Measurements from ENCODE around the gene ATP8B4. TPM values are rescaled to one million over a fixed set of nuclear protein-coding genes. Genes with fewer than 3 reads are reported as not detected.

Gene ATP8B4
- total and polyA plus RNA-seq, 10 of the 15 experiments (the other 5 are each of a cell fraction or from before 2014, with no cell fraction given), result 0.02 to 0.94 (median 0.19) TPM

DNA sequence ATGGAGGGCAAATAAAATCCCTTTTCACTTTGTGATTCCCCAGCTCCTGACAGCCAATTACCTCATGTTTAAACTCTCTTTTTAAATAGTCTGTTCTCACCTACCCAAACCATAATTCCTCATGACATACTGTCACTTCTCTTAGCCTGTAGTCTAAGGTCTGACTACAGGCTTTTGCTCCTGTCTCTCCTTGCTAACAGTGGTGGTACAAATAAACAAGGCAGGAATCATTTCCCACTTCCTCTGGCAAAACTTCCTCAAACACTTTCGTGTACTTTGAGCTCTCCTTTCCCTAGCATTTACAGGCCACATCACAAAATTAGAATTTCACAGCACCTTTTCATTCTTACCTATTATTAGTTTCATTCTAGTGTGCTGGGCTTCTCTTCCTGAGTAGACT, 51.8 kb downstream of the ATP8B4 start:
- RAD21 ChIA-PET (ENCODE audit: unreplicated experiment), result interaction anchor here (1.8 kb wide), 1 partner anchor 10 kb away, joined by 4 read pairs; no protein-coding TSS in a partner anchor

More for the DNA sequence above, 51.8 kb downstream of the ATP8B4 start:
- ChIA-PET POLR2A (interaction anchor here (0.6 to 1.3 kb wide), 2 partner anchors 11 to 59 kb away, joined by 5 to 6 read pairs; no protein-coding TSS in a partner anchor), CTCF (interaction anchor here (0.9 to 1.6 kb wide), 3 partner anchors 10 to 831 kb away, joined by 4 to 9 read pairs (median 5); no protein-coding TSS in a partner anchor), SMC1A (ENCODE audit: uncharacterized antibody, unreplicated experiment) (interaction anchor here (0.6 to 2.2 kb wide), 7 partner anchors 9 to 180 kb away, joined by 3 to 7 read pairs (median 3); no protein-coding TSS in a partner anchor)
- no TSS peak for BruUV-seq (replicated peaks)
- no peak overlapping the region for H3K9ac ChIP-seq (ENCODE audit: control insufficient read depth, insufficient read depth, low read length)
- H3K4me1 ChIP-seq (ENCODE audit: control insufficient read depth, insufficient read depth, low read length), result no peaks in the 10 kb centered on the region
- H3K4me3 ChIP-seq, result no peak overlapping the region
- in situ Hi-C loops (cut with MboI) (no loop called here), intact Hi-C loops (cut with micrococcal nuclease; ENCODE audit: unreplicated experiment) (no loop called here)
- H3K27ac ChIP-seq (ENCODE audit: control insufficient read depth, insufficient read depth), result no peak overlapping the region
- no peaks in the 10 kb centered on the region for H4K20me1 ChIP-seq (ENCODE audit: control insufficient read depth, insufficient read depth)
- ATAC-seq (no peak), FAIRE-seq (no peak), DNase-seq (ENCODE audit: low read depth, low spot score) (no peak)
- no peak overlapping the region for H2AFZ ChIP-seq (ENCODE audit: control insufficient read depth, low read depth, low read length)
- H3K9me3 ChIP-seq (replicated peaks; ENCODE audit: control insufficient read depth, insufficient read depth, low read length), result no peaks in the 10 kb centered on the region
- H3K4me2 ChIP-seq (ENCODE audit: control insufficient read depth, insufficient read depth), result no peak overlapping the region
- no peak for TF ChIP-seq CEBPB (IDR thresholded peaks at IDR 0.05; ENCODE audit: borderline replicate concordance in 1 of 2, low read depth in 2 of 2, low read length in 2 of 2)
- no peak for TF ChIP-seq DPF2 (IDR thresholded peaks at IDR 0.05)
- TF ChIP-seq HDGF (IDR thresholded peaks at IDR 0.05), result no peak
- TF ChIP-seq POU2F2 (IDR thresholded peaks at IDR 0.05; ENCODE audit: borderline replicate concordance, low read depth, low read length), result no peak
- TF ChIP-seq ZZZ3 (IDR thresholded peaks at IDR 0.05; ENCODE audit: control insufficient read depth, insufficient read length, low read depth), result no peak
- no peak for TF ChIP-seq CHD1 (IDR thresholded peaks at IDR 0.05; ENCODE audit: low read depth, low read length)
- no peak for TF ChIP-seq STAT1 (conservative IDR thresholded peaks at IDR 0.05)
- TF ChIP-seq, protein P1, sequence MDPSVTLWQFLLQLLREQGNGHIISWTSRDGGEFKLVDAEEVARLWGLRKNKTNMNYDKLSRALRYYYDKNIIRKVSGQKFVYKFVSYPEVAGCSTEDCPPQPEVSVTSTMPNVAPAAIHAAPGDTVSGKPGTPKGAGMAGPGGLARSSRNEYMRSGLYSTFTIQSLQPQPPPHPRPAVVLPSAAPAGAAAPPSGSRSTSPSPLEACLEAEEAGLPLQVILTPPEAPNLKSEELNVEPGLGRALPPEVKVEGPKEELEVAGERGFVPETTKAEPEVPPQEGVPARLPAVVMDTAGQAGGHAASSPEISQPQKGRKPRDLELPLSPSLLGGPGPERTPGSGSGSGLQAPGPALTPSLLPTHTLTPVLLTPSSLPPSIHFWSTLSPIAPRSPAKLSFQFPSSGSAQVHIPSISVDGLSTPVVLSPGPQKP (IDR thresholded peaks at IDR 0.05; ENCODE audit: low read depth, low read length), result no peak
- TF ChIP-seq, protein P2, sequence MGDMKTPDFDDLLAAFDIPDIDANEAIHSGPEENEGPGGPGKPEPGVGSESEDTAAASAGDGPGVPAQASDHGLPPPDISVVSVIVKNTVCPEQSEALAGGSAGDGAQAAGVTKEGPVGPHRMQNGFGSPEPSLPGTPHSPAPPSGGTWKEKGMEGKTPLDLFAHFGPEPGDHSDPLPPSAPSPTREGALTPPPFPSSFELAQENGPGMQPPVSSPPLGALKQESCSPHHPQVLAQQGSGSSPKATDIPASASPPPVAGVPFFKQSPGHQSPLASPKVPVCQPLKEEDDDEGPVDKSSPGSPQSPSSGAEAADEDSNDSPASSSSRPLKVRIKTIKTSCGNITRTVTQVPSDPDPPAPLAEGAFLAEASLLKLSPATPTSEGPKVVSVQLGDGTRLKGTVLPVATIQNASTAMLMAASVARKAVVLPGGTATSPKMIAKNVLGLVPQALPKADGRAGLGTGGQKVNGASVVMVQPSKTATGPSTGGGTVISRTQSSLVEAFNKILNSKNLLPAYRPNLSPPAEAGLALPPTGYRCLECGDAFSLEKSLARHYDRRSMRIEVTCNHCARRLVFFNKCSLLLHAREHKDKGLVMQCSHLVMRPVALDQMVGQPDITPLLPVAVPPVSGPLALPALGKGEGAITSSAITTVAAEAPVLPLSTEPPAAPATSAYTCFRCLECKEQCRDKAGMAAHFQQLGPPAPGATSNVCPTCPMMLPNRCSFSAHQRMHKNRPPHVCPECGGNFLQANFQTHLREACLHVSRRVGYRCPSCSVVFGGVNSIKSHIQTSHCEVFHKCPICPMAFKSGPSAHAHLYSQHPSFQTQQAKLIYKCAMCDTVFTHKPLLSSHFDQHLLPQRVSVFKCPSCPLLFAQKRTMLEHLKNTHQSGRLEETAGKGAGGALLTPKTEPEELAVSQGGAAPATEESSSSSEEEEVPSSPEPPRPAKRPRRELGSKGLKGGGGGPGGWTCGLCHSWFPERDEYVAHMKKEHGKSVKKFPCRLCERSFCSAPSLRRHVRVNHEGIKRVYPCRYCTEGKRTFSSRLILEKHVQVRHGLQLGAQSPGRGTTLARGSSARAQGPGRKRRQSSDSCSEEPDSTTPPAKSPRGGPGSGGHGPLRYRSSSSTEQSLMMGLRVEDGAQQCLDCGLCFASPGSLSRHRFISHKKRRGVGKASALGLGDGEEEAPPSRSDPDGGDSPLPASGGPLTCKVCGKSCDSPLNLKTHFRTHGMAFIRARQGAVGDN (IDR thresholded peaks at IDR 0.05), result no peak
- TF ChIP-seq CREM (IDR thresholded peaks at IDR 0.05; ENCODE audit: low read depth), result no peak
- no peak for TF ChIP-seq TAF1 (IDR thresholded peaks at IDR 0.05; ENCODE audit: borderline replicate concordance, low read depth, low read length)
- TF ChIP-seq RCOR1 (conservative IDR thresholded peaks at IDR 0.05; ENCODE audit: low read depth, low read length), result no peak
- no peak for TF ChIP-seq ZNF207 (IDR thresholded peaks at IDR 0.05; ENCODE audit: borderline replicate concordance)
- TF ChIP-seq MEF2B (IDR thresholded peaks at IDR 0.05; ENCODE audit: partially characterized antibody, poor library complexity, severe bottlenecking), result no peak
- TF ChIP-seq, protein P3, sequence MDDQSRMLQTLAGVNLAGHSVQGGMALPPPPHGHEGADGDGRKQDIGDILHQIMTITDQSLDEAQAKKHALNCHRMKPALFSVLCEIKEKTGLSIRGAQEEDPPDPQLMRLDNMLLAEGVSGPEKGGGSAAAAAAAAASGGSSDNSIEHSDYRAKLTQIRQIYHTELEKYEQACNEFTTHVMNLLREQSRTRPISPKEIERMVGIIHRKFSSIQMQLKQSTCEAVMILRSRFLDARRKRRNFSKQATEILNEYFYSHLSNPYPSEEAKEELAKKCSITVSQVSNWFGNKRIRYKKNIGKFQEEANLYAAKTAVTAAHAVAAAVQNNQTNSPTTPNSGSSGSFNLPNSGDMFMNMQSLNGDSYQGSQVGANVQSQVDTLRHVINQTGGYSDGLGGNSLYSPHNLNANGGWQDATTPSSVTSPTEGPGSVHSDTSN (IDR thresholded peaks at IDR 0.05; ENCODE audit: insufficient replicate concordance, low read depth, low read length), result no peak
- TF ChIP-seq TARDBP (IDR thresholded peaks at IDR 0.05; ENCODE audit: borderline replicate concordance), result no peak
- no peaks in the 10 kb centered on the region; a peak in 2 of 4 replicates for H3K27me3 ChIP-seq (replicated peaks in 1 of 2; ENCODE audit: control insufficient read depth in 2 of 2, insufficient read depth in 2 of 2, low read length in 1 of 2)
- no peaks in the 10 kb centered on the region for H3K79me2 ChIP-seq (ENCODE audit: control insufficient read depth, insufficient read depth, low read length)
- 0% methylated on average over 1 of the region's 1 CpG for WGBS (ENCODE audit: insufficient coverage, insufficient replicate concordance, low lambda C conversion rate, missing lambda C conversion rate)
- H3K36me3 ChIP-seq (ENCODE audit: control insufficient read depth in 2 of 2, insufficient read depth in 2 of 2, low read length in 1 of 2), result no peaks in the 10 kb centered on the region

All from GM12878 (cell line).